Activated T-cell treated with anti-CD3 and anti-CD28 coated beads, Interleukin-2, amount 50 U/mL, for 4 hours (primary cell): ENCODE results near the gene NEK1. TPM values are rescaled to one million over a fixed set of nuclear protein-coding genes. Genes with fewer than 3 reads are reported as not detected.

Experiments
- ATAC-seq, 2 donors: fragments of 200-7000 bp; cut with Tn5 transposase; one replicate each; pipeline ENCODE4 v1.10.0; 2021
- DNase-seq: peaks from one replicate; pipeline ENCODE4 v3.0.0-alpha.2; 2020
- H3K27me3 Mint-ChIP-seq: one replicate; pipeline ENCODE4 v1.8.0; 2021; ENCODE audit warnings: low read depth, mixed read lengths
- H3K36me3 Mint-ChIP-seq: one replicate; pipeline ENCODE4 v1.8.0; 2022; ENCODE audit warnings: mixed read lengths; ENCODE audit not compliant: insufficient read depth
- H3K4me1 Mint-ChIP-seq: one replicate; pipeline ENCODE4 v1.8.0; 2021; ENCODE audit warnings: low read depth, mixed read lengths
- H3K4me3 Mint-ChIP-seq: one replicate; pipeline ENCODE4 v1.8.0; 2021; ENCODE audit warnings: mild to moderate bottlenecking, moderate library complexity, mixed read lengths
- H3K9me3 Mint-ChIP-seq: one replicate; pipeline ENCODE4 v1.8.0; 2021; ENCODE audit warnings: mixed read lengths
- total RNA-seq, 3 donors: library from RNA; stranded (reverse); gene quantifications; one replicate each; pipeline ENCODE4 v1.2.1, GENCODE V29; 2021

Gene NEK1, protein sequence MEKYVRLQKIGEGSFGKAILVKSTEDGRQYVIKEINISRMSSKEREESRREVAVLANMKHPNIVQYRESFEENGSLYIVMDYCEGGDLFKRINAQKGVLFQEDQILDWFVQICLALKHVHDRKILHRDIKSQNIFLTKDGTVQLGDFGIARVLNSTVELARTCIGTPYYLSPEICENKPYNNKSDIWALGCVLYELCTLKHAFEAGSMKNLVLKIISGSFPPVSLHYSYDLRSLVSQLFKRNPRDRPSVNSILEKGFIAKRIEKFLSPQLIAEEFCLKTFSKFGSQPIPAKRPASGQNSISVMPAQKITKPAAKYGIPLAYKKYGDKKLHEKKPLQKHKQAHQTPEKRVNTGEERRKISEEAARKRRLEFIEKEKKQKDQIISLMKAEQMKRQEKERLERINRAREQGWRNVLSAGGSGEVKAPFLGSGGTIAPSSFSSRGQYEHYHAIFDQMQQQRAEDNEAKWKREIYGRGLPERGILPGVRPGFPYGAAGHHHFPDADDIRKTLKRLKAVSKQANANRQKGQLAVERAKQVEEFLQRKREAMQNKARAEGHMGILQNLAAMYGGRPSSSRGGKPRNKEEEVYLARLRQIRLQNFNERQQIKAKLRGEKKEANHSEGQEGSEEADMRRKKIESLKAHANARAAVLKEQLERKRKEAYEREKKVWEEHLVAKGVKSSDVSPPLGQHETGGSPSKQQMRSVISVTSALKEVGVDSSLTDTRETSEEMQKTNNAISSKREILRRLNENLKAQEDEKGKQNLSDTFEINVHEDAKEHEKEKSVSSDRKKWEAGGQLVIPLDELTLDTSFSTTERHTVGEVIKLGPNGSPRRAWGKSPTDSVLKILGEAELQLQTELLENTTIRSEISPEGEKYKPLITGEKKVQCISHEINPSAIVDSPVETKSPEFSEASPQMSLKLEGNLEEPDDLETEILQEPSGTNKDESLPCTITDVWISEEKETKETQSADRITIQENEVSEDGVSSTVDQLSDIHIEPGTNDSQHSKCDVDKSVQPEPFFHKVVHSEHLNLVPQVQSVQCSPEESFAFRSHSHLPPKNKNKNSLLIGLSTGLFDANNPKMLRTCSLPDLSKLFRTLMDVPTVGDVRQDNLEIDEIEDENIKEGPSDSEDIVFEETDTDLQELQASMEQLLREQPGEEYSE (N-terminal part only)
- 1 to 10 TPM; 6.0 to 6.6 (median 6.6) TPM for total RNA-seq

DNA sequence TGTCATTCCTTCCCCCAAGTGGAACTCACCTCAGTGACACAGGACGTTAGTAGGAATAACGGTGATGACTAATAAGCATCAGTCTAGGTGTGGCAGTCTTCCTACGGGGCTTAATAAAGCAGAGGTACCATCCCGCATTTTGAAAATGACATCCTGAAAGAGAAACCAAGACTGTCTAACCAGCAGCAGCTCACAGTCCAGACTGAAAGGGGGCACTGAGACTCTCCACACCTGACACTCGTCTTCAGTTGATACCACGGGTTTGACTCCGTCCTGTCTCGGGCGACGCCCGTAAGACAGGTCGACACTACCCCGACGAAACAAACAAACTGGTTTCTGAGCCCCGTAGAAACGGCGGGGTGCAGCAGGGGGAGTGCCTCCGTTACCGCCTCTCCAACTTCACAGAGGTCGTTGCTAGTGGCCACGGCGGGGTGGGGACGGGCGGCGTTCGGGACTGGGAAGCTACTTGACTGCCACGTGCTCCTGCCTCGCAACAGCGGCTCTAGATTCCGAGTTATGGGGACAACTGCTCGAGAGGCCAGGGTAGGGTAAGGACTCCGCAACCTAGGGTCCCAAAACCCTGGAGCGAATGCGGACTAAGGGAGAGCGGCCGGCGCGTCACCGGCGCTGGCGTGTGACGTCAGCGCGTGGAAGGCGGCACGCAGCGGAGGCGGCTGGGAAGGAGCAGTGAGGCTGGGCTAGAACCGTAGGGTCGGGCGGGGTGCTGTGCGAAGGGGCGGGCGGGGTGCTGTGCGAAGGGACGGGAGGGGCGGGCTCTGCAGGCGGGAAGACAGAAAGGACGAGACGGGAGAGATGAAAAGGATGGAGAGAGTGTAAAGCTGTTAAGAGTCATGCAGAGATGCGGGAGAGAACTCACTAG, at the start of gene NEK1:
Gene NEK1 (minus strand): TSS at position 593 of the 880 bp plus-strand sequence. CDS start 9,953 bp downstream, outside the sequence.
- H3K4me1 Mint-ChIP-seq: peaks cover 45% of the 10 kb centered on the region
- DNase-seq (peak; percentile 81), ATAC-seq (peak; percentile 86 to 87)

DNA sequence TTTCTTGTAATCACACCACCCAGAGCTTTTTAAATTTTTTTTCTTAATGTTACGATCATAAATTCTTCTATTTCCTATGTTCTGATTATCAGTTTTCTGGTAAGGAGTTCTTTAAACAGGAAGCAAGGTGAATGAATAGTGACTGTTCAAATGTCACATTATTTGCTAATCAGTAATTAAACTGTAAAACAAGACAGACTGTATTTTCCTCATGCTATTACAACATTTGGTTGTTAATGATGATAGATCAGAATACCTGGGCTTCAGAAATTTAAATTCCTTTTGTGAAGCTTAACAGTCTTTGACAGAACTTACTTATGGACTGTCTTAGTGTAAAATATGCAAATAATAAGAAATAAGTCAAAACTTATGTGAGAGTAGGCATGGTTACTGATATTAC, 49.4 kb upstream of the NEK1 start:
- Mint-ChIP-seq H3K36me3 (peaks cover 11% of the 10 kb centered on the region), H3K4me1 (peaks cover 41% of the 10 kb centered on the region)

More for the DNA sequence above, at the start of gene NEK1:
- H3K4me3 Mint-ChIP-seq: peak within 1 kb of the TSS; percentile 98
- H3K36me3 Mint-ChIP-seq: no peaks in the 10 kb centered on the region
- no peaks in the 10 kb centered on the region for H3K9me3 Mint-ChIP-seq
- H3K27me3 Mint-ChIP-seq: no peaks in the 10 kb centered on the region

DNA sequence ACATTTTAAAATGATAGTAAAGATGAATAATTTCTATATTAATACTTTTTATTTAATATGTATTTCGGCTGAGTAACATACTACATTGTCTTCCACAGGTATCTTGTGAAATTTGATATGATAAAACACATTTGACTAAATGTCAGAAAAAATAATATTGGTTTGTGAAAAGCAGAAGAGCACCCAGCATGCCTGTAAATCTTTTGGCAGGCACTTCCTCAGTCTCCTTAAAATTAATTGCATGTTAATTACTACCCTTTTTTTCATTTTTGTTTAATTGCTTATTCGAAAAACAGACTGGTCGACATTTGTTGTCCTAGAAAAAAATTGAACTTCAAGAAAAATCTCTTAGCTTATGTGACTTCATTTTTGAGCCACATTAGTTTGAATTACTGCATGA, 48.5 kb upstream of the NEK1 start:
- no peak for ATAC-seq
- DNase-seq: no peak
- Mint-ChIP-seq H3K4me3 (no peak overlapping the region), H3K9me3 (no peaks in the 10 kb centered on the region), H3K27me3 (no peaks in the 10 kb centered on the region), H3K4me1 (peaks cover 44% of the 10 kb centered on the region), H3K36me3 (peaks cover 5% of the 10 kb centered on the region)

More for the DNA sequence above, 49.4 kb upstream of the NEK1 start:
- no peak for ATAC-seq
- Mint-ChIP-seq H3K27me3 (no peaks in the 10 kb centered on the region), H3K4me3 (no peak overlapping the region), H3K9me3 (no peaks in the 10 kb centered on the region)
- no peak for DNase-seq

DNA sequence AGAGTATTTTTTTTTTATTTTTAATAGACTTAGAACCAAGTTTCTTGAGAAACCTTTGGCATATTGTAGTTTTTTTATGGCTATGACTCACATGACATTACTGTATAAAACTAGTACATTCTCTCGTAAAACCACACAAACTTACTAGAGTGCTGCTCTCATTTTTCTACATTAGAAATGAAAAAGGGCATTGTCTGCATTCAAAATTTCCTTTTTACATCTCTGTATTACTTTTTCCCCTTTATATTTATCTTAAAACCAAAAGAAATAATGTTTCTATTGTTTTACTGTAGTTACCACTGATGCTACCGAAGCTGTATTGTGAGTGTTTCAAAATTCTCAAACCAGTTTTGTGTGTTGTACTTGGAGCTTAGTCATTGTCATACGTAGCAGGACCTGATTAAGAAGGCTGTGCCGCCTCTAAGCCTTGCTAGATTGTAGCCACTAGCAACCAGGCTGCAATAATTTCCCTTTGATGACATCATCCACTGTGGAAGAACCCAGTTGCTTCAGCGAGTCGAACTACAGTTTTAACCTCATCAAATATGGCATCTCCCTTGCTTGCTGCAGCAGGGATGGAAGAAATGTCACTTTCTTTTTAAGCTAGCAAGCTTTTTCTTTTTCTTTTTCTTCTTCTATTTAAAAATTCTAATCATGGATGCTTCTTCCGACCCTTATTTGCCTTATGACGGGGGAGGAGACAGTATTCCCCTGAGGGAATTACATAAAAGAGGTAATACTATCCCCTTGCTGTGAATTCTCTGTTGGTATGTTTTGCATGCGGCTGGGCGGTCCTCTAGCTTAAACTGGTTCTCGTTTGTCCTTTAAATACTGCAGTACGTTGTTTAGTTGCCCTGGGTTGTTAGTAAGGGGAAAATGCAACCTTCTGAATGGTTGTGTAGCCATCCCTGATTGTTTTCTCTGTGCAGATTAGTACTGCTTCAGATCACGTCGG, 47.6 kb upstream of the NEK1 start:
- Mint-ChIP-seq H3K27me3 (no peaks in the 10 kb centered on the region), H3K4me1 (peaks cover 35% of the 10 kb centered on the region), H3K4me3 (peak overlapping the region; percentile 83), H3K9me3 (no peaks in the 10 kb centered on the region), H3K36me3 (peaks cover 8% of the 10 kb centered on the region)
- DNase-seq: peak; percentile 56
- ATAC-seq: peak; percentile 100

DNA sequence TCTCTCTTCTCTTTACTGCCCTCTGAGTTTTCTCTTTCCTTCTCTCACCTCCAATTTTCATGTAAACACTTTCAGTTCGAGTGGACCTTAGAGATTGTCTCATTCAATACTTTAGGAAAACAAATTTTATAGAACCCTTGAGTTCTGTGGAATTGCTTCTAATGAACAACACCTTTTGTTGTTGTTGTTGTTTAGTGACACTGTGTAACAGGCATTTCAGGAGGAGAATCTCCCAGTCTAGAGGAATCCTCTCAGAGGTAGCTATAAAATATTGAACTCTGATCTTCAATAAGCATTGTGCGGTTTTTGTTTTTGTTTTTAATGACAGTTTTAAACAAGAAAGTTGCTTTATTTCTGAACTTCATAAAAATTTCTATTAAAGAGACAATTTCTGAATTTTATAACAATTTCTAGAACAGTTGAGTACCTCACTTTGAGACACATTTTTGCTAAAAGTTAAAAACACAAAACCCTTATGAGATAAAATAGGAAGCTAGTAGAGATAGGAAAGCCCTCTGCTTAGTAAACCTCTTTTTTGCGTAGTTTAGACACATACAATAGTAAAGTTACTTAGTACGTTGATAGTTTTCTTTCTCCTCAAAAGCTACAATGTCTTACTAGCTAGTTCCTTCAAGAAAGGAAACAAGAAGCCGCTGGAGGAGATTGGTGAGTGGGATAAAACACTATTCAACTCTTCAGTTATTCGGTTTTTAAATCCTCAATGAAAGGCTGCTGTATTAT, 46.8 kb upstream of the NEK1 start:
- DNase-seq: no peak
- H3K27me3 Mint-ChIP-seq: no peaks in the 10 kb centered on the region
- H3K4me1 Mint-ChIP-seq: peaks cover 30% of the 10 kb centered on the region
- H3K4me3 Mint-ChIP-seq: peak overlapping the region; percentile 83
- H3K9me3 Mint-ChIP-seq: no peaks in the 10 kb centered on the region
- peaks cover 10% of the 10 kb centered on the region for H3K36me3 Mint-ChIP-seq
- ATAC-seq: no peak

DNA sequence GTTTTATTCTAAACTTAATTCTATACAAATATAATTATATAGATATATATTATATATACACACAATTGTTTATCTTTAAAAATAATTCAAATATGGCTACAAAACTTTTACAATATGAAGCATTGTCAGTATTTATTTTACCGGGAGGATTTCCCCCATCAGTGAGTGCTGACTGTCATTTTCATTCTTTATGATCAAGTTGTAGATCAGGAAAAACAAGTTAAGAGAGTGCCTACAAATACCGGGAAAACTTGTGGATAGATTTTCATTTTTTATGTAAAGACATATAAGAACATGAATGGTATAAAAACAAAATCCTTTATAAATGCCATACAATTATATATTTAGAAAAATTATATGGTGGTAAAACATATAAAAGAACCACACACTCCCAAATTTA, 45.8 kb upstream of the NEK1 start:
- ATAC-seq: no peak
- Mint-ChIP-seq H3K9me3 (no peaks in the 10 kb centered on the region), H3K4me3 (no peak overlapping the region), H3K4me1 (peaks cover 28% of the 10 kb centered on the region), H3K27me3 (no peaks in the 10 kb centered on the region), H3K36me3 (peaks cover 11% of the 10 kb centered on the region)
- no peak for DNase-seq

DNA sequence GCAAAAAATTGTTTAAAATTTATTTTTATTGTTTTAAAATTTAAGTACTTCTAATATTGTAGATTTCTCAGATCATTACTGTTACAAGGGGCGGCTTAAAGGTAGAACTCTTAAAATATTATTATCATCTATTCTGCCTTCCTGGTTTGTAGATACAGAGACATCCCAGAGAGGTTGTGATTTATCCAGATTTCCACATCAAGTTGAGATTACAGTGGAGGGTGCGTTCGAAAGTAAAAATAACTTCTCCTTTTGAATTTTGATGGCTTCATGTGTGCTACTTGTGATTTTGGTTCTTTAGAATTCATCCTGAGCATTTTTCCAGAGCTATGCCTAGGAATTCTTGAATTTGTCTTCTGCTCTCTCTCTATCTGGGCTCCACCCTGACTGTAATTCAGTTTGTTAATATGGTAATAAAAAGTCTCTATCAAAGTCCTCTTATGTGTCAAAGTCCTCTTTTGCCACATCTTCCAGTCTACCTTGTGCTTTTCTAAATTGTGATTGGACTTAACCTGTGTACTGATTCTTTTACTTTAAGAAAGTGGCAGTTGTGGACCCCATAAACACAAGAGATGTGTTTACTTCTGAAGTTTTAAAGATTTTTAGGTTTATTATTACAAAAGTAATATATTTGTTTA, 45.2 kb upstream of the NEK1 start:
- peaks cover 30% of the 10 kb centered on the region for H3K4me1 Mint-ChIP-seq
- H3K36me3 Mint-ChIP-seq: peaks cover 17% of the 10 kb centered on the region
- H3K27me3 Mint-ChIP-seq: no peaks in the 10 kb centered on the region
- DNase-seq: no peak
- H3K9me3 Mint-ChIP-seq: no peaks in the 10 kb centered on the region
- no peak overlapping the region for H3K4me3 Mint-ChIP-seq
- no peak for ATAC-seq

DNA sequence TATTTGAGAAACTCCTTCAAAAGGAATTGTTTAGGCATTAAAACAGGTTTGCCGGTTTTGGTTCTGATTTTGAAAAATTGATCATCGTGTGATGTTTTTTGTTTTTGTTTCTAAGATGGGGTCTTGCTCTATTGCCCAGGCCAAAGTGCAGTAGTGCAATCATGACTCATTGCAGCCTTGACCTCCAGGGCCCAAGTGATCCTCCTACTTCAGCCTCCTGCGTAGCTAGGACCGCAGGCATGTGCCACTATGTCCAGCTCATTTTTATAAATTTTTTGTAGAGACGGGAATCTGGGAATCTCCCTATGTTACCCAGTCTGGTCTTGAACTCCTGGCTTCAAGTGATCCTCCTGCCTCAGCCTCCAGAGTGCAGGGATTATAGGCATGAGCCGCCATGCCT, 43.0 kb upstream of the NEK1 start:
- Mint-ChIP-seq H3K36me3 (peaks cover 17% of the 10 kb centered on the region), H3K9me3 (no peaks in the 10 kb centered on the region), H3K27me3 (no peaks in the 10 kb centered on the region), H3K4me1 (peaks cover 27% of the 10 kb centered on the region), H3K4me3 (no peak overlapping the region)
- ATAC-seq (no peak), DNase-seq (no peak)

DNA sequence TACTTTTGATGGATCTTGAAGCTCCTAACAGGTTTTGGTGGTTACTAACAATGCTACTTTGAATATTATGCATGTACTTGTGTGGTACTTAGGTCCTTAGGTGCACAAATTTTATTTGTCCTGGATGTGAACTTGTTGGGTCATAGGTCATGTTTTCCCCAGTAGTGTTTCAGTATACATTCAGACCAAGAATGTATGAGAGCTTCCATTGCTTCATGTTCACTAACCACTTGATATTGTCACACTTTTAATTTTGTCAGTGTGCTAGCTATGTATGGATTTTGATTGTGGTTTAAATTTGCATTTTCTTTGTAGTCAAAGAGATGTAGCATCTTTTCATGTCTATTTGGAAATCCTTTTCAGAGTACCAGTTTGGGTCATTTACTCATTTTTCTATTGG, 40.2 kb upstream of the NEK1 start:
- no peaks in the 10 kb centered on the region for H3K9me3 Mint-ChIP-seq
- no peak for DNase-seq
- peaks cover 22% of the 10 kb centered on the region for H3K36me3 Mint-ChIP-seq
- no peak overlapping the region for H3K4me3 Mint-ChIP-seq
- H3K4me1 Mint-ChIP-seq: peaks cover 16% of the 10 kb centered on the region
- ATAC-seq: no peak
- H3K27me3 Mint-ChIP-seq: no peaks in the 10 kb centered on the region

DNA sequence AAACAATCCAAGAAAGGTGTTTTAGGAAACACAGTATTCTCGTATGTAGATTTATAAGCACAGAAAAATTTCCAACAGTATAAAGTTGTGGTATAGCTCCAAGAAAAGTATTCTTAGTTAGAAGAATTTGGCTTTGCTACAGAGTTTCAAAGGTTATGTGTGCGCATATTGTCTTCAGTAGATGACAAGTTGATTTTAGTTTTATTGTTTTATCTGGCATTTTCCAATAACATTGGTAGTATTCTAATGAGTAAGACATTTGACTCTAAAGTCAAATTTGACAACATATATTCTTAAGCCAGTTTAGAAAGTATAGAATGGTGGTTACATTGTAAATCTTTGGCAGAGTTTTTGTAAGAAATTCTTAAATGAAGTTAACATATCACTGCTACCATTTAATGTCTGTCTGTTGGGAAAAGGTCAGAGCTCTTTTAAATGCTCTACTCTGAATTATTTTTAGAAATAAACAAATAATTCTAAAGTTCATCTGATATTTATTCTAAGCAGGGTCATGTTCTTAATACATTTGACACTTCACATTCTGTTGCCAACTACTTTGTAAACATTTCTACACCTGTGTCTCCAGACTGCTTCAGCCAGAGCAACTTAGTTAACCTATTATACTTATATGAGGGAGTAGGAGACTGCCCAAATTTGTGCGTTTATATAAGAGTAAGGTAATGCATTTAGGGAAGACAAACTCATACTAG, 38.0 kb upstream of the NEK1 start:
- Mint-ChIP-seq H3K4me3 (no peak overlapping the region), H3K9me3 (no peaks in the 10 kb centered on the region), H3K4me1 (peaks cover 11% of the 10 kb centered on the region), H3K27me3 (no peaks in the 10 kb centered on the region), H3K36me3 (peaks cover 21% of the 10 kb centered on the region)
- DNase-seq (no peak), ATAC-seq (no peak)

DNA sequence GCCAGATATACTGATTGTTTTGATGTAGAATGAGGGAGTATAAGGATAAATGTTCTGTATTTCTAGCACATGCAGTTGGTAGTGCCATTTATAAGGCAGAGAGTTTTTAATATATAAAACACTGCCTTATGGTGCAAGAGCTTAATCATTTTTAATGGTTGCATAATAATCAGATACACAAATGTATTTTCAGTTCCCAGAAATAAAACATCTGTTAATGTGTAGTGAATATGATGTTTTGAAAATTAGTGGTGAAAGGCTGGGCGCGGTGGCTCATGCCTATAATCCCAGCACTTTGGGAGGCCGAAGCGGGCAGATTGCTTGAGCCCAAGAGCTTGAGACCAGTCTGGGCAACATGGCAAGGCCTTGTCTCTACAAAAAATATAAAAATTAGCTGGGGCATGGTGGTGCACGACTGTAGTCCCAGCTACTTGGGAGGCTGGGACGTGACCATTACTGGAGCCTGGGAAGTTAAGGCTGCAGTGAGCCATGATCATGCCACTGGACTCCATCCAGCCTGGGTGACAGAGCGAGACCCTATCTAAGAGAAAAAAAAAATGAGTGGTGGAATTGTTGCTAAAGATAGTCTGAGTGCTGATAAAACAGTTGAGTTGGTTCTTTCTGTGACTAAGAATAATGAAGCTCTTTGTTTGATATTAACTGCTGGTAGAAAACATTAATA, 37.3 kb upstream of the NEK1 start:
- ATAC-seq: no peak
- Mint-ChIP-seq H3K4me3 (no peak overlapping the region), H3K27me3 (no peaks in the 10 kb centered on the region), H3K36me3 (peaks cover 22% of the 10 kb centered on the region), H3K9me3 (no peaks in the 10 kb centered on the region), H3K4me1 (peaks cover 11% of the 10 kb centered on the region)
- DNase-seq: no peak
